Measurements from ENCODE around the gene TTC21A.

Gene TTC21A

GRCh38 chr3:39183211-39184080 is 76.0 kb downstream of the TTC21A start:
- peak; percentile 31 for DNase-seq

- DNase-seq: no peak
These were observed 76.8 kb downstream of the TTC21A start for GRCh38 chr3:39184081-39184967.

GRCh38 chr3:39184968-39185285 is 77.4 kb downstream of the TTC21A start:
- DNase-seq: no peak

- DNase-seq: no peak
These were observed 78.0 kb downstream of the TTC21A start for GRCh38 chr3:39185326-39185958.

- DNase-seq: no peak
These were observed 78.6 kb downstream of the TTC21A start for GRCh38 chr3:39185959-39186691.

GRCh38 chr3:39186692-39187151 is 79.2 kb downstream of the TTC21A start:
- no peak for DNase-seq

GRCh38 chr3:39187372-39188155 is 80.1 kb downstream of the TTC21A start:
- DNase-seq: no peak

Measured in NCI-H69 (cell line).